NCI-H2196 treated with DMSO at 0.1 percent for 48 hours (cell line): Measurements from ENCODE around the gene NKTR.

ENCODE experiments used
- DNase-seq: peaks from one replicate; lab custom pipeline; 2025; ENCODE audit not compliant: unreplicated experiment; lab: John Stamatoyannopoulos, UW

The NKTR gene

GRCh38 chr3:42680806-42681205, 80.3 kb downstream of the NKTR start:
- no peak for DNase-seq

- no peak for DNase-seq
Observed at GRCh38 chr3:42681361-42682038, 81.0 kb downstream of the NKTR start.

- DNase-seq, result no peak
Observed at GRCh38 chr3:42682301-42683070, 82.0 kb downstream of the NKTR start.

- no peak for DNase-seq
Observed at GRCh38 chr3:42683875-42684598, 83.6 kb downstream of the NKTR start.

- DNase-seq, result no peak
Observed at GRCh38 chr3:42684632-42685362, 84.3 kb downstream of the NKTR start.

GRCh38 chr3:42685363-42685881, 84.9 kb downstream of the NKTR start, which contains the start of gene KLHL40:
Gene KLHL40 (plus strand): TSS chr3:42685537. CDS start chr3:42685619, 82 bp downstream.
- no peak for DNase-seq

GRCh38 chr3:42685891-42686820, 85.7 kb downstream of the NKTR start:
- no peak for DNase-seq

GRCh38 chr3:42686832-42687650, 86.6 kb downstream of the NKTR start:
- DNase-seq, result no peak

- DNase-seq, result no peak
Observed at GRCh38 chr3:42688016-42688415, 87.5 kb downstream of the NKTR start.

GRCh38 chr3:42688487-42689420, 88.3 kb downstream of the NKTR start:
- no peak for DNase-seq

GRCh38 chr3:42689421-42690014, 89.0 kb downstream of the NKTR start:
- no peak for DNase-seq

GRCh38 chr3:42690191-42690590, 89.7 kb downstream of the NKTR start:
- no peak for DNase-seq

GRCh38 chr3:42690766-42691680, 90.5 kb downstream of the NKTR start:
- DNase-seq, result no peak

GRCh38 chr3:42691816-42692666, 91.6 kb downstream of the NKTR start:
- DNase-seq, result no peak

- DNase-seq, result no peak
Observed at GRCh38 chr3:42692667-42693529, 92.4 kb downstream of the NKTR start.
